Muscle of back (tissue), 11 donors: ENCODE data around the gene CKM. TPM values are rescaled to one million over a fixed set of nuclear protein-coding genes. Genes with fewer than 3 reads are reported as not detected.
"Not testable (repeated sequence)": the region's sequence is repeated elsewhere in the genome, so short reads cannot be mapped to it uniquely, and the experiment has no call there.

Experiments
- DNase-seq, 3 donors: peaks; one replicate each; pipeline versions ENCODE4 v3.0.0 to v3.0.0-alpha.2; 2013
- polyA plus RNA-seq, 10 donors: library from polyadenylated mRNA; unstranded; fragments of 120-200 nt; gene quantifications; one replicate each; pipeline ENCODE4 v1.2.1, GENCODE V29; 2013; ENCODE audit not compliant: insufficient read length in 10 of 10

The CKM gene
- polyA plus RNA-seq, 10 donors: 1,344 to 3,569 (median 3,092) TPM

DNA sequence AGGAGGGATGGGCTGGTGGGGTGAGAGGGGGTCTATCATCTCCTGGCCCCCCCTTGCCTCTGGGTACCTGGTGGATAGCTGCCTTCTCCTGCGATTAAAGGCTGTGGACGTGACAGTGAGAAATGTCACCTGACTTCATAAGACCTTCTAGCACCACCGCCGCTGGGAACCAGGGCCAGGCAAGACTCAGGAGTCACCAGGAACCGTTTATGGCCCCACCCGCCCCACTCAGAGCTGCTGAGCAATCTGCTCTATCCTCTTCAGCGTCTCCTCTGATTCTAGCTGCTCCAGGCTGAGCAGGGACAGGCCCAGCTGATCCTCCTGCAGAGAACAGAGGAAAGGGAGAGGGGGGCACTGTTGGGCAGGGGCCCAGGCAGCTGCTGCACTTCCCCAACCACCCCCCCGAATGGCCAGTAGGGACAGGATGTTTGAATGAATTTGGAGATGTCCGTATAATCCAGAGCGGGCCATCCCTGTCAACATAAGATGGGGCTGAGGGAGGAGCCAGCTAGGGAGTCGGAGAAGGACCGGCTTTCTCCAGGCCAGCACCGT is 28.8 kb upstream of the CKM start:
- no peak for DNase-seq

DNA sequence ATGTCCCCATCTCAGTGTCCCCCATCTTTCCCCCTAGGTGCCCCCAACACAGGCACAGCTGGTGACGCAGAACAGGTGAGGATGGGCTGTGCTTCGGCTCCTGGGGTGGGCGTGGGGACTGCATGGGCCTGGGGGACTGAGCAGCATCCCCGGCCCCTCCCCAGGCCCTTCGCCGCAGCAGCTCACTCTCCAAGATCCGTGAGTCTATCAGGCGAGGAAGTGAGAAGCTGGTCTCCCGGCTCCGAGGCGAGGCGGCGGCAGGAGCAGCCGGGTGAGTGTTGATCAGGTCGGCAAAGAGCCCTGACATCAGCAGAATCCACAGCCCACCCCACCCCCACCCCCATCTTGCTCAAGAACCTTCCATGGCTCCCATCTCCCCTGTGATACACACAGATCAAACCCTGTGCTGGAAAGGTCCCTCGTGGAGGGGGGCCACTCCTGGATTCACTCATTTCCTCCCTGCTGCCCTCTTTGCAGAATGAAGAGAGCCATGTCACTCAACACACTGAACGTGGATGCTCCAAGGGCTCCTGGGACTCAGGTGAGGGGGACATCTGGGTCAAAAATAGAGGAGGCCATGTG is 27.9 kb upstream of the CKM start:
- DNase-seq: no peak

- DNase-seq: no peak
Measured at GRCh38 chr19:45349430-45349941, 26.8 kb upstream of the CKM start.

DNA sequence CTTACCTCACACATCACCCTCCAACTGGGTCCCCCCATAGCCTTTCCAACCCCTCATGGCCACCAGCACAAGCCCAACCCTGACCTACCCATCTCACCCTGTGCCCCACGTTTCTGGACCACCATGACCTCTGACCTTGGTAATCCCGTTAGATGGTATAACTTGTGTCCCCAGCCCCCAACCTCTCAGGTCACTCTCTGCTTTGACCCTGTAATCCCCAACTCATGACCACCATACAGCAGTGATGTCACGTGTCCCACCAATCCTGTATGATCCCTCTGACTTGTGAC is 26.4 kb upstream of the CKM start:
- no peak for DNase-seq

DNA sequence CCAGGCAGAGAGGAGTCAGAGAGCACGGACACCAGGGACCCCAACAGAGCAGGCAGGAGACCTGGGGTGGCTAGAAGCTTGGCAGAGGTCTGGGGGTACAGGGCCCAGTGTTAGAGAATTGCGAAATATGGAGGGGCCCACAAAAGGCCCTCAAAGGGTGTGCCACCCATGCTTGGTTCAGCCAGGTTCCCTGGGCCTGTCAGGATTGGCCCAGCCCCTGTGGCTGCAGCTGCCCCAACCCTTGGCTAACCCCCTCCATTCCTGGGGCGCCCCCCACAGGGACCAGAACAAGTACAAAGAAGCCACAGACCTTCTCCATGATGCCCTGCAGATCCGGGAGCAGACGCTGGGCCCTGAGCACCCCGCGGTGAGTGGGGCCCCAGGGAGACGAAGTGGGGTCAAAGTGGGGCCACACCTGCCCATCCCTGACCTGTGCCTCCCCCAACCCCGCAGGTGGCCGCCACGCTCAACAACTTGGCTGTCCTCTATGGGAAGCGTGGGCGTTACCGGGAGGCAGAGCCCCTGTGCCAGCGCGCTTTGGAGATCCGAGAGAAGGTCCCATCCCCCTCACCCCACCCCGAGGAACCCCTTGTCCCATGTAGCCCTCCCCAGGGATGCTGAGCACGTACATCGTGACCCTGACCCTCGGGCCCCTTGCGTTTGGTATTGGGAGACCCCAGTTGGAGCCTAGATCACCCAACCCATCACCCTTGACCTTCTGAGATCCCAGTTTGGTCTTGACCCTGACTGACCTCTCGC is 25.9 kb upstream of the CKM start:
- DNase-seq: no peak

- DNase-seq: no peak
Measured at GRCh38 chr19:45347570-45348366, 25.1 kb upstream of the CKM start.

- DNase-seq: no peak
Measured at GRCh38 chr19:45346449-45346848, 23.8 kb upstream of the CKM start.

- no peak for DNase-seq
Measured at GRCh38 chr19:45345506-45345860, 22.8 kb upstream of the CKM start.

GRCh38 chr19:45344621-45345505 is 22.2 kb upstream of the CKM start:
- DNase-seq: no peak

- no peak for DNase-seq
Measured at GRCh38 chr19:45342911-45343310, 20.2 kb upstream of the CKM start.

DNA sequence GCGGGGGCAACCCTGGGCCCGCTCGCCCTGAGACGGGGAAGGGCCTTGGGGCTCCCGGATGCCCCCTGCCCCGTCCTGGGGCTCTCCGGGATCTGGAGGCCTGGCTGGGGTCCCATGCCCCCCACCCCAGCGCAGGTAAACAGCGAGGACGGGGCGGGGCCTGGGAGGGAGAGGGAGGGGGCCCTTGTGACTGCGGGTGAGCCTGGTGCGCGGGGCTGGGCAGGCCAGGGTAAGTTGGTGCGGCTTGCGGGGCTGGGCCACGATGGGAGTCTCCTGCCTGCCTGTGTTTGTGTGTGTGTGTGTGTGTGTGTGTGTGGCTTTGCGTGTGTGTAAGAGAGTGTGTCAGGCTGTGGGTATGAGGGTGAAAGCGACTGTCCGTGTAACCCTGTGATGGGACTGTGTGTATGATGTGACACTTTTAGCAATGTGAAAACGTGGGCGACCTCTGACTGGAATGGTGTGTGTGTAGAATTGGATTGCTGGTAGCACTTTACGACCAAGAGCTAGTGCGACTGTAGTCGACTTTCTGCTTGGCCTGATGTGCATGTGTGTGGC is 18.3 kb upstream of the CKM start:
- no peak for DNase-seq

GRCh38 chr19:45340232-45340898 is 17.7 kb upstream of the CKM start, which contains the start of gene KLC3:
TSS of gene KLC3 (plus strand) at chr19:45340750. CDS start at chr19:45345542, 4,792 bp downstream.
- no peak for DNase-seq

DNA sequence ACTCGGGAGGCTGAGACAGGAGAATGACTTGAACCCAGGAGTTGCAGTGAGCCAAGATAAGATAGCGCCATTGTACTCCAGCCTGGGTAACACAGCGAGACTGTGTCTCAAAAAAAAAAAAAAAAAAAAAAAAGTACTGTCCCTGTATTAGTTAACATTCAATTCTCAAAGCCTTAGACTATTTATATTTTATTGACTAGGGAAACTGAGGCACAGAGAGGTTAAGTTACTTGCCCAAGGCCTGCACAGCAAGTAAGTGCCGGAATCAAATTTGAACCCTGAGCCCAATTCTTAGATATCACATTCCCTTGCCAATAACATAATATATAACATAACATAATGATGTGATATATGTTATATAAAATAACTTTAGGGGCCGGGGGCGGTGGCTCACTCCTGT is 17.0 kb upstream of the CKM start:
- DNase-seq: no peak

DNA sequence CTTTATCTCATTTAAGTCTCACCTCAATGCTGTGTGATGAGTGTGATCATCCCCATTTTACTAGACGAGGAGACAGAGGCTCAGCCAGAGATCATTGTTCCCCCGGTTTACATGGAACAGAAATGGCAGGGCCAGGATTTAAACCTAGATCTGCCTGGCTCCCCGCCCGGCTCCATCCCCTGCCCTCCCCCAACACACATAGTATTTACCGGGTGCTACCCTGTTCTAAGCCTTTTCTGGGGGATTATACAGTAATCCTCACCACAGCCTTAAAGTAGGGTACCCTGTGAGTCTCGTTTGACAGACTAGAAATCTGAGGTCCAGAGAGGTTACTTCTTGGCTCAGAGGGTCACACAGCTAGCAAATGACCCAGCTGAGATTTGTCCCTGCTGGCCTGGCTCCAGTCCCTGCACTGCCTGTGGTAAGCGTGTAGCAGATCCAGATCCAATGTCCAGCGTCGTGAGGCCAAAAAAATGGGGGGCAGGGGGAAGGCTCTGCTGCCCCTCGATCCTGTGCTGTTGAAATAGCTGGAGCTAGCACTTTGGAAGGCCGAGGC is 14.1 kb upstream of the CKM start:
- no peak for DNase-seq

- DNase-seq: not testable (repeated sequence)
Measured at GRCh38 chr19:45334881-45335280, 12.2 kb upstream of the CKM start.

- DNase-seq: no peak
Measured at GRCh38 chr19:45333609-45334303, 11.1 kb upstream of the CKM start.

DNA sequence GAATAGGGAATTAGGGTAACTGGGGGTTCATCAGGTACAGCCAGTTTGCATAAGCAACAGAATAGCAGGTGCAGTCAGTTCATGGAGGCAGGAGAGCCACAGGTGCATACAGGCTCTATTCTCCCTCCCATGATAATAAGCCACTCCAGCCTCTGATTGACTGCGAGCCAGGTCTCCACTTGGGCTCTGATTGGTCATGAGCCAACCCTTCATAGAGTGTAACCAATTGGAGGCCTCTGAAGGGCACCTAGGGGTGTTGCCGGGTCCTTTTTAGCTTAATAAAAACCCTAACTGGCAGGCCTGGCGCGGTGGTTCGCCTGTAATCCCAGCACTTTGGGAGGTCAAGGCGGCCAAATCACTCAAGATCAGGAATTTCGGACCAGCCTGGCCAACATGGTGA is 8.7 kb upstream of the CKM start:
- DNase-seq: no peak

DNA sequence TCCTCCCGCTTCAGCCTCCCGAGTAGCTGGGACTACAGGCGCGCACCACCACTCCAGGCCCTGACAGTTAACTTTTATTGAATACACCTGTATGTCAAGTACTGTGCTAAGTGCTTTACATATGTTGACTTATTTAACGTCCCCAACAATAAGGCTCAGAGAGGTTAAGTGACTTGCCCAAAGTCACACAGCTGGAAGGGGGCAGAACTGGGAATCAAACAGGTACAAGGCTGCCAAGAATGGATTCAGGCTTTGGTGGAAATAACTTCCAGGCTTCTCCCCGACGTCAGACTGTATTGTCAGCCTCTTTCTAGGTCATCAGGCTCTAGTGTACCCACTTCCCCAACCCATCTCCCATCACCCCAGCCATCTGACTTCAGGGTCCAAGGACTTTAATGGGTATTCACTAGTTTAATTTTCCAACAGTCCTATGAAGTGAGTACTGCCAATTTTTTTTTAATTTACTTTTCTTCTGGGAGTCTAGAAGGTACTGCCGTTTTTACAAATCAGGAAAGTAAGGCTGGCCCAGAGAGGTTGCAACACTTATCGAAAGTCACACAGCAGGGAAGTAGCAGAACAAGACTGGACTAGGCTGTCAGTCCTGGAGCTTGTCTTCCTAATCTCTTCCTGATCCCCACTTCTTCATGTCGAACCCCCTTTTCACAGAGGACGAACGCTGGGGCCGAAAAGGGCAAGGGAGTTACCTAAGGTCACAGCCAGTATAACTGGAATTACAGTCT is 4.9 kb upstream of the CKM start:
- no peak for DNase-seq

GRCh38 chr19:45324349-45324907 is 1.8 kb upstream of the CKM start:
- no peak for DNase-seq
